Neural cell (in vitro differentiated cells): ENCODE results near the gene VWF. TPM values are rescaled to one million over a fixed set of nuclear protein-coding genes. Genes with fewer than 3 reads are reported as not detected.

Experiments used
- H2AFZ ChIP-seq: fragments of 200-600, 300-800 bp; sonication (generic), shearing (Covaris generic); 2 replicates; pipeline ENCODE4 v1.6.0; 2014; ENCODE audit warnings: low read depth, mild to moderate bottlenecking, antibody characterized with exemption, low read length, moderate library complexity
- H3F3A ChIP-seq: fragments of 200-600 bp; shearing (Covaris generic); 2 replicates; pipeline ENCODE4 v1.6.1; 2016; ENCODE audit warnings: mild to moderate bottlenecking, moderate library complexity, mixed read lengths, antibody characterized with exemption, low read length; ENCODE audit not compliant: insufficient read depth, poor library complexity, severe bottlenecking
- H3K27ac ChIP-seq: fragments of 200-600, 300-800 bp; sonication (generic), shearing (Covaris generic); 2 replicates; pipeline ENCODE4 v1.5.1; 2014; ENCODE audit warnings: mild to moderate bottlenecking, low read length, moderate library complexity
- H3K27me3 ChIP-seq: fragments of 300-800, 200-600 bp; sonication (generic), shearing (Covaris generic); 2 replicates; pipeline ENCODE4 v1.6.0; 2014; ENCODE audit warnings: mild to moderate bottlenecking, low read depth, low read length, moderate library complexity; ENCODE audit not compliant: insufficient read depth
- H3K36me3 ChIP-seq: fragments of 300-800, 200-600 bp; sonication (generic), shearing (Covaris generic); 2 replicates; pipeline ENCODE4 v1.5.1; 2014; ENCODE audit warnings: mild to moderate bottlenecking, antibody characterized with exemption, low read length, moderate library complexity; ENCODE audit not compliant: insufficient read depth
- H3K4me2 ChIP-seq: fragments of 300-800, 200-600 bp; sonication (generic), shearing (Covaris generic); 2 replicates; pipeline ENCODE4 v1.6.0; 2014; ENCODE audit warnings: mild to moderate bottlenecking, low read length
- H3K4me3 ChIP-seq: fragments of 300-800, 200-600 bp; sonication (generic), shearing (Covaris generic); 2 replicates; pipeline ENCODE4 v1.5.1; 2014; ENCODE audit warnings: mild to moderate bottlenecking, low read length, moderate library complexity
- H3K79me2 ChIP-seq: fragments of 200-600 bp; shearing (Covaris generic); replicated peaks from 2 replicates; pipeline ENCODE4 v1.6.0; 2014; ENCODE audit warnings: mild to moderate bottlenecking, low read length, moderate library complexity; ENCODE audit not compliant: insufficient read depth
- H3K9ac ChIP-seq: fragments of 300-800, 200-600 bp; sonication (generic), shearing (Covaris generic); 2 replicates; pipeline ENCODE4 v1.6.1; 2016; ENCODE audit warnings: mild to moderate bottlenecking, low read length, mixed read lengths
- H3K9me2 ChIP-seq: fragments of 200-600 bp; shearing (Covaris generic); 2 replicates; pipeline ENCODE4 v1.6.1; 2016; ENCODE audit warnings: mild to moderate bottlenecking, low read length, mixed read lengths; ENCODE audit not compliant: insufficient read depth
- H3K9me3 ChIP-seq: fragments of 200-600, 300-800 bp; sonication (generic), shearing (Covaris generic); 2 replicates; pipeline ENCODE4 v1.6.1; 2016; ENCODE audit warnings: mild to moderate bottlenecking, mixed run types, low read length, moderate library complexity, mixed read lengths
- H4K20me1 ChIP-seq: fragments of 200-600 bp; shearing (Covaris generic); 2 replicates; pipeline ENCODE4 v1.6.1; 2016; ENCODE audit warnings: mild to moderate bottlenecking, mixed run types; ENCODE audit not compliant: insufficient read depth
- CTCF ChIP-seq: fragments of 450-650 bp; IDR thresholded peaks from 2 replicates; pipeline ENCODE4 v1.5.1; 2014; ENCODE audit warnings: antibody characterized with exemption, mild to moderate bottlenecking, moderate library complexity; ENCODE audit not compliant: poor library complexity, severe bottlenecking
- EP300 ChIP-seq: fragments of 450-650 bp; conservative IDR thresholded peaks from 2 replicates; pipeline ENCODE4 v1.6.1; 2014; ENCODE audit warnings: antibody characterized with exemption, mild to moderate bottlenecking, moderate library complexity; ENCODE audit not compliant: poor library complexity, severe bottlenecking
- EZH2 ChIP-seq: fragments of 200-600, 300-800 bp; shearing (Covaris generic), sonication (generic); IDR thresholded peaks from 2 replicates; pipeline ENCODE4 v1.6.1; 2014; ENCODE audit warnings: antibody characterized with exemption, low read length, borderline replicate concordance, mild to moderate bottlenecking; ENCODE audit not compliant: insufficient read depth, poor library complexity, severe bottlenecking
- MXI1 ChIP-seq: fragments of 450-650 bp; conservative IDR thresholded peaks from 2 replicates; pipeline ENCODE4 v1.6.1; 2014; ENCODE audit warnings: antibody characterized with exemption, mild to moderate bottlenecking; ENCODE audit not compliant: poor library complexity, severe bottlenecking
- POLR2AphosphoS5 ChIP-seq: IDR thresholded peaks from 2 replicates; pipeline ENCODE4 v1.6.1; 2012
- RAD21 ChIP-seq: fragments of 450-650 bp; conservative IDR thresholded peaks from 2 replicates; pipeline ENCODE4 v1.6.1; 2014; ENCODE audit warnings: antibody characterized with exemption, mild to moderate bottlenecking, moderate library complexity
- SMC3 ChIP-seq: fragments of 450-650 bp; conservative IDR thresholded peaks from 2 replicates; pipeline ENCODE4 v1.6.1; 2014; ENCODE audit warnings: antibody characterized with exemption, mild to moderate bottlenecking, moderate library complexity; ENCODE audit not compliant: poor library complexity
- TAF1 ChIP-seq: IDR thresholded peaks from 2 replicates; pipeline ENCODE4 v1.6.1; 2012; ENCODE audit warnings: low read depth
- polyA plus RNA-seq: library from polyadenylated mRNA; depleted of rRNA; stranded (reverse); fragments of >200 nt; gene quantifications from 2 replicates; pipeline ENCODE4 v1.2.3, GENCODE V29; 2014
- TF ChIP-seq, protein P1 (sequence below): IDR thresholded peaks from 2 replicates; pipeline ENCODE4 v1.6.1; 2012; ENCODE audit warnings: borderline replicate concordance

Gene VWF
- polyA plus RNA-seq, 1 donor from 2014 or later, result not detected

GRCh38 chr12:5927732-5928516 is 196.5 kb downstream of the VWF start:
- Histone ChIP-seq H3K4me2 (no peak overlapping the region), H3K9me3 (no peaks in the 10 kb centered on the region)

DNA sequence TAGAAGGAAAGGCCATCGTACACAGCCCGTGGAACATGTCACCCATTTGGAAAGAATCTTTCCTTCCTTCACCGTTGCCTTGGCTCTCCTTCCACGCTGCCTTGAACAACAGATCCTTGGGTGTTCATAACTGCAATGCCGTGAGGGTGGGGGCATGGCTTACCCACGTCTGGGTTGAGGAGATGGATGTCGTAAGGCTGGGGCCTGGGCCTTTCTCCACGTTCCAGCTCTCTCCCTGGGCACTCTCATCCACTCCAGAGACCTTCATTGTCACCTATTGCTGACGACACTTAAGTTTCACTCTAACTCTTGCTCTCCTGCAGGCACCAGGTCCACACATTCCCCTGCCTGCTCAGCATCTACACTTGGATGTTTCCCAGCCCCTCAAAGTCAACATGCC is 198.8 kb downstream of the VWF start:
- no peak overlapping the region for H3K9ac ChIP-seq
- no peak for TF ChIP-seq CTCF
- no peak overlapping the region for H3K27ac ChIP-seq
- H3F3A ChIP-seq, result no peaks in the 10 kb centered on the region
- H3K4me2 ChIP-seq, result no peak overlapping the region
- H3K9me3 ChIP-seq, result no peaks in the 10 kb centered on the region
- no peaks in the 10 kb centered on the region for H3K27me3 ChIP-seq
- H3K79me2 ChIP-seq, result no peaks in the 10 kb centered on the region
- no peaks in the 10 kb centered on the region for H3K9me2 ChIP-seq
- no peak overlapping the region for H3K4me3 ChIP-seq
- no peak overlapping the region for H2AFZ ChIP-seq
- no peaks in the 10 kb centered on the region for H3K36me3 ChIP-seq
- H4K20me1 ChIP-seq, result no peaks in the 10 kb centered on the region

More at GRCh38 chr12:5927732-5928516, 196.5 kb downstream of the VWF start:
- H4K20me1 ChIP-seq, result no peaks in the 10 kb centered on the region
- no peak overlapping the region for H2AFZ ChIP-seq
- no peaks in the 10 kb centered on the region for H3K36me3 ChIP-seq
- H3K9ac ChIP-seq, result no peak overlapping the region
- TF ChIP-seq EP300 (no peak), CTCF (no peak), SMC3 (no peak), TAF1 (no peak), RAD21 (no peak)
- H3K4me3 ChIP-seq, result no peak overlapping the region
- no peaks in the 10 kb centered on the region for H3F3A ChIP-seq
- no peak overlapping the region for H3K27ac ChIP-seq
- H3K27me3 ChIP-seq, result no peaks in the 10 kb centered on the region
- H3K9me2 ChIP-seq, result no peaks in the 10 kb centered on the region
- no peaks in the 10 kb centered on the region for H3K79me2 ChIP-seq

- H3K4me3 ChIP-seq, result no peak overlapping the region
- no peak overlapping the region for H3K4me2 ChIP-seq
- no peaks in the 10 kb centered on the region for H3F3A ChIP-seq
- no peak overlapping the region for H2AFZ ChIP-seq
- no peaks in the 10 kb centered on the region for H3K9me3 ChIP-seq
- no peaks in the 10 kb centered on the region for H3K27me3 ChIP-seq
- no peaks in the 10 kb centered on the region for H3K36me3 ChIP-seq
- TF ChIP-seq RAD21, result no peak
- TF ChIP-seq CTCF, result no peak
- no peak for TF ChIP-seq EP300
- TF ChIP-seq EZH2, result no peak
- no peak for TF ChIP-seq MXI1
- TF ChIP-seq TAF1, result no peak
- TF ChIP-seq, protein P1, sequence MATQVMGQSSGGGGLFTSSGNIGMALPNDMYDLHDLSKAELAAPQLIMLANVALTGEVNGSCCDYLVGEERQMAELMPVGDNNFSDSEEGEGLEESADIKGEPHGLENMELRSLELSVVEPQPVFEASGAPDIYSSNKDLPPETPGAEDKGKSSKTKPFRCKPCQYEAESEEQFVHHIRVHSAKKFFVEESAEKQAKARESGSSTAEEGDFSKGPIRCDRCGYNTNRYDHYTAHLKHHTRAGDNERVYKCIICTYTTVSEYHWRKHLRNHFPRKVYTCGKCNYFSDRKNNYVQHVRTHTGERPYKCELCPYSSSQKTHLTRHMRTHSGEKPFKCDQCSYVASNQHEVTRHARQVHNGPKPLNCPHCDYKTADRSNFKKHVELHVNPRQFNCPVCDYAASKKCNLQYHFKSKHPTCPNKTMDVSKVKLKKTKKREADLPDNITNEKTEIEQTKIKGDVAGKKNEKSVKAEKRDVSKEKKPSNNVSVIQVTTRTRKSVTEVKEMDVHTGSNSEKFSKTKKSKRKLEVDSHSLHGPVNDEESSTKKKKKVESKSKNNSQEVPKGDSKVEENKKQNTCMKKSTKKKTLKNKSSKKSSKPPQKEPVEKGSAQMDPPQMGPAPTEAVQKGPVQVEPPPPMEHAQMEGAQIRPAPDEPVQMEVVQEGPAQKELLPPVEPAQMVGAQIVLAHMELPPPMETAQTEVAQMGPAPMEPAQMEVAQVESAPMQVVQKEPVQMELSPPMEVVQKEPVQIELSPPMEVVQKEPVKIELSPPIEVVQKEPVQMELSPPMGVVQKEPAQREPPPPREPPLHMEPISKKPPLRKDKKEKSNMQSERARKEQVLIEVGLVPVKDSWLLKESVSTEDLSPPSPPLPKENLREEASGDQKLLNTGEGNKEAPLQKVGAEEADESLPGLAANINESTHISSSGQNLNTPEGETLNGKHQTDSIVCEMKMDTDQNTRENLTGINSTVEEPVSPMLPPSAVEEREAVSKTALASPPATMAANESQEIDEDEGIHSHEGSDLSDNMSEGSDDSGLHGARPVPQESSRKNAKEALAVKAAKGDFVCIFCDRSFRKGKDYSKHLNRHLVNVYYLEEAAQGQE, result no peak
- TF ChIP-seq SMC3, result no peak
- TF ChIP-seq POLR2AphosphoS5, result no peak
- no peak overlapping the region for H3K27ac ChIP-seq
- no peaks in the 10 kb centered on the region for H3K9me2 ChIP-seq
- no peaks in the 10 kb centered on the region for H3K79me2 ChIP-seq
- H3K9ac ChIP-seq, result peak overlapping the region; percentile 5
- no peaks in the 10 kb centered on the region for H4K20me1 ChIP-seq
Observed at GRCh38 chr12:5924342-5924741, 200.1 kb downstream of the VWF start.
